GM21515 (cell line): ENCODE results near the gene MAPK14.
"Not testable (repeated sequence)": the region's sequence is repeated elsewhere in the genome, so short reads cannot be mapped to it uniquely, and the experiment has no call there.

Experiments
- ATAC-seq: cut with Tn5 transposase; IDR thresholded peaks from one replicate; pipeline ENCODE4 v1.9.1; 2021; ENCODE audit not compliant: unreplicated experiment

MAPK14 gene

GRCh38 chr6:36067374-36068011 is 39.9 kb downstream of the MAPK14 start:
- no peak for ATAC-seq

- no peak for ATAC-seq
Observed at GRCh38 chr6:36068012-36068392, 40.4 kb downstream of the MAPK14 start.

GRCh38 chr6:36068586-36068985 is 41.0 kb downstream of the MAPK14 start:
- ATAC-seq, result no peak

- no peak for ATAC-seq
Observed at GRCh38 chr6:36069573-36069972, 42.0 kb downstream of the MAPK14 start.

GRCh38 chr6:36070252-36070651 is 42.6 kb downstream of the MAPK14 start:
- ATAC-seq, result no peak

GRCh38 chr6:36071281-36071680 is 43.7 kb downstream of the MAPK14 start:
- no peak for ATAC-seq

- ATAC-seq, result no peak
Observed at GRCh38 chr6:36071714-36072113, 44.1 kb downstream of the MAPK14 start.

- no peak for ATAC-seq
Observed at GRCh38 chr6:36072681-36073080, 45.1 kb downstream of the MAPK14 start.

- no peak for ATAC-seq
Observed at GRCh38 chr6:36073587-36073986, 46.0 kb downstream of the MAPK14 start.

- ATAC-seq, result no peak
Observed at GRCh38 chr6:36075656-36076055, 48.0 kb downstream of the MAPK14 start.

- no peak for ATAC-seq
Observed at GRCh38 chr6:36076178-36077063, 48.8 kb downstream of the MAPK14 start.

GRCh38 chr6:36078159-36078558 is 50.6 kb downstream of the MAPK14 start:
- ATAC-seq, result no peak

GRCh38 chr6:36079601-36080000 is 52.0 kb downstream of the MAPK14 start:
- ATAC-seq, result no peak

- no peak for ATAC-seq
Observed at GRCh38 chr6:36082318-36082717, 54.7 kb downstream of the MAPK14 start.

- no peak for ATAC-seq
Observed at GRCh38 chr6:36083446-36083845, 55.8 kb downstream of the MAPK14 start.

- not testable (repeated sequence) for ATAC-seq
Observed at GRCh38 chr6:36088204-36088603, 60.6 kb downstream of the MAPK14 start.

- ATAC-seq, result no peak
Observed at GRCh38 chr6:36089048-36089447, 61.4 kb downstream of the MAPK14 start.

- ATAC-seq, result no peak
Observed at GRCh38 chr6:36094238-36094637, 66.6 kb downstream of the MAPK14 start.

- peak; percentile 70 for ATAC-seq
Observed at GRCh38 chr6:36094753-36095496, 67.3 kb downstream of the MAPK14 start.

GRCh38 chr6:36095497-36096391 is 68.1 kb downstream of the MAPK14 start:
- ATAC-seq, result no peak
